ENCODE measurements around the gene PCED1B.

PCED1B gene

DNA sequence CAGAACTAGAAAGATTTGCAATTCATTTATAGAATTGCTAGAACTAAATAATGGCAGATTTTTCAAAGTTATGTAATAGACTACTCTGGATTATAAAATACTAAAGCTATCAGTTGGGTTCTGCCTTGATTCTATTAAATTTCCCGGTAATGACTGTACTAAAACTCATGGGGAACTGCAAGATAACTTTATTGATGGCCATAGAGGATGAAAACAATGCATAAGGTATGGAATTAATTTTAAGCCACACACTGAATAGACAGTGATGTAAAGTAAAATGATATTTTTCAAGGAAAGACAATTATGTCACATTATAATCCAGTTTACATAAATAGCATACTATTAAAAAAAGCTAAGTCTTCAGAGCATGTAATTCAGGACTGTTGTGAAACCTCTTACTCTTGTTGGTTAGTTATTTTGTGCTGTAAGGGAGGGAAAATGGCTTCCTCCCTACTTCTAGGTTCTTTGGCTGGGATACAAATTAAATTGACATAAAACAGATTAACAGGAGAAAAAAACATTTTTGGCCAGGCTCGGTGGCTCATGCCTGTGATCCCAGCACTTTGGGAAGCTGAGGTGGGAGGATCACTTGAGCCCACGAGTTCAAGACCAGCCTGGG, 134.7 kb downstream of the PCED1B start:
- DNase-seq, result no peak

DNA sequence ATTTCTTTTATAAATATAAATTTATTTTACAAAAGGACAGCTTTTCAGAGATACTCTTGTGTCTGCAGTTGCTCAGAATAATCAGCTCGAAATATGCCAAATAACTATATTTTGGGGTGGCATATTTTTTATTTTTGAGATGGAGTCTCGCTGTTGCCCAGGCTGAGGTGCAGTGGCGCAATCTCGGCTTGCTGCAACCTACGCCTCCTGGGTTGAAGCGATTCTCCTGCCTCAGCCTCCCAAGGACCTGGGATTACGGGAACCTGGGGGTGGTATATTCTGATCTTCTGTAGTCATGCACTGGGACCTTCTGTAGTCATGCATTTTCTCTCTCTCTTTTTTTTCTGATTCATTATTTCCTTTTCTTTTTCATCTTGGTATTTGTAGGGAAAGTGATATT, 135.3 kb downstream of the PCED1B start:
- DNase-seq, result no peak

DNA sequence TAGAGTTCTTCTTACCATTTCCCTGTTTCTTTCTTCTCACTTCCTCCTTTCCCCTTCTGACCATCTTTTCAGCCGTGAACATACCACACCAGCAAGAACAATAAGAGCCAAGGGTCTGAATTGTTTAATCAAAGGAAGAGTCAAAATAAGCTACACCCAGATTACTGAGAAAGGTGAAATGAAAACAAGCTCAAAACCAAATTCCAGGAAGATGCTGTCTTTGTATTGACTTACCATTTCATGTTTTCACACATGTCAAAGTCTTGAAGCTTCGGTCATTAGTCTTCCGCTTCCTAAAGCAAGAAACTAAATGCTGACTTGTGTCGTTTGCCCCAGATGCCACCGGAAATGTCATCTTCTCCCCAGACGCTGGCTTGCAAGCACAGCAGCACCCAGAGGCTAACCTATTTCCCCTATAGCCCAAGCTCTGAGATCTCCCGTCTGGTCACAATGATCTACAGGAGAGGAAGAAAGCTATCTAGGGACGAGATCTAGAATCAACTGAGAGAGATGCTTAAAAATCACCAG, 136.8 kb downstream of the PCED1B start:
- peak; percentile 88 to 91 for DNase-seq

DNA sequence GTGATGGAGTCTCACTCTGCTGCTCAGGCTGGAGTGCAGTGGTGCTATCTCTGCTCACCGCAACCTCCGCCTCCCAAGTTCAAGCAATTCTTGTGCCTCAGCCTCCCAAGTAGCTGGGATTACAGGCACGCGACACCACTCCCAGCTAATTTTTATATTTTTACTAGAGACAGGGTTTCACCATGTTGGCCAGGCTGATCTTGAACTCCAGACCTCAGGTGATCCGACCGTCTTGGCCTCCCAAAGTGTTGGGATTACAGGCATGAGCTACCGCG, 138.1 kb downstream of the PCED1B start:
- DNase-seq, result peak; percentile 33 to 44

DNA sequence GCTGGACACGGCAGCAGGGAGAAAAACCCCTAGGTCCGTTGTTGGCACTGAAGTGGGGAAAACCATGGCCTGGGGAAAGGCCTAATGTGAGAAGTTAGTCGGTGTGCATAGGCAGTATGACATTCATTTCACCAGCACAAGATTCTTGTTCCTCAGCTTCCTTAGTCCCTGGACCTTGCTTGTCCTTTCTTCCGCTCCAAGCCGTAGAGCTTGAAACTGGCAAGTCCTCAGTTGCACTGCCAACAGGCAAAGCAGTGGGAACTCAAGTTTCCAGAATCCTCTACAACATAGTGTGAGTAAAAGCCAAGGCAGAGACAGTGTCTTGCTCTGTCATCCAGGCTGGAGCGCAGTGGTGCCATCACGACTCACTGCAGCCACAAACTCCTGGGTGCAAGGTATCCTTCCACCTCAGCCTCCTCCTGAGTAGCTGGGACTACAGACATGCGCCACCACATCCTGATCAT, 138.8 kb downstream of the PCED1B start:
- DNase-seq, result peak; percentile 48 to 63

DNA sequence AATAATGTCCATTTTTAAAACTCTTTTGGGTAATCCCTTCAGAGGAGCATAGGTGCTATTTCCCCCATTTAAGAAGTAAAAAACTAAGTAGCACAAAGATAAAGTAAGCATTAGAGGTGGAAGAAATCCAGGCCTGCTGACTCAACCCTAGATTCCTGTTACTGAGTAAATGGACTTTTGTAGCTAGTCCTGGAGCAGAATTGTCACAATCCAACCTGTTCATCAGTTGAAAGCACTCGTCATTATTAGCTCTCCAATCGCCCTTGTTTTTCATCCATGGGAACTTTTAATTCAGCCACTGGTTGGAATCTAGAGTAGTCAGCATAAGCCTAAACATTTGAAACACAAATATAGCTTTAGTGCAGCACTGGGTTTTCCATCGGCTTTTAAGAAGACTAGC, 139.8 kb downstream of the PCED1B start:
- DNase-seq, result no peak

DNA sequence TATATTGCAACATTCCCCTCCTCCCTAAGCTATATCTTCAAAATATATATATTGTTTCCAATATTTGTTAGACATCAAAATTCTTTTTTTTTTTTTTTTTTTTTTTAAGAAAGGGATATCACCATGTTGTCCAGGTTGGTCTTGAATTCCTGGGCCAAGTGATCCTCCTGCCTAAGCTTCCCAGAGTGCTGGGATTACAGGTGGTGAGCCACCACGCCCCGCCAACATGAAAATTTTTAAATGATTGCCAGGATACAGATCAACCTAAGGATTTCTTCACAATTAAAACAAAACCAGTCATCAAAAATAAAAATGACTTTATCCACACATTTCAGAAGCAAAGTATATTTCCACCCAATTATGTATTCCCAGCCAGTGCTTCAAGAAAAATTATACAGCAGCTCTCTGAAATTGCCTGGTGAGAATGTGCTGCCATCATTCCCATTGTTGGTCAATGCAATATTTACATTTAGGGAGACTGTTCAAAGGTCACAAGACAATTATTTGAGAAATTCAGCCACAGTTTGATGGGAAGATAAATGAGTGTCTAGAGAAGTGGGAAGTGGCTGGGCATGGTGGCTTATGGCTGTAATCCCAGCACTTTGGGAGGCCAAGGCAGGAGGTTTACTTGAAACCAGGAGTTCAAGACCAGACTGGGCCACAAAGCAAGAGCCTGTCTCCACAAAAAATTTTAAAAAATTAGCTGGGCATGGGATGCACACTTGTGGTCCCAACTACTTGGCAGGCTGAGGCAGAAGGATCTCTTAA, 142.0 kb downstream of the PCED1B start:
- DNase-seq, result no peak

DNA sequence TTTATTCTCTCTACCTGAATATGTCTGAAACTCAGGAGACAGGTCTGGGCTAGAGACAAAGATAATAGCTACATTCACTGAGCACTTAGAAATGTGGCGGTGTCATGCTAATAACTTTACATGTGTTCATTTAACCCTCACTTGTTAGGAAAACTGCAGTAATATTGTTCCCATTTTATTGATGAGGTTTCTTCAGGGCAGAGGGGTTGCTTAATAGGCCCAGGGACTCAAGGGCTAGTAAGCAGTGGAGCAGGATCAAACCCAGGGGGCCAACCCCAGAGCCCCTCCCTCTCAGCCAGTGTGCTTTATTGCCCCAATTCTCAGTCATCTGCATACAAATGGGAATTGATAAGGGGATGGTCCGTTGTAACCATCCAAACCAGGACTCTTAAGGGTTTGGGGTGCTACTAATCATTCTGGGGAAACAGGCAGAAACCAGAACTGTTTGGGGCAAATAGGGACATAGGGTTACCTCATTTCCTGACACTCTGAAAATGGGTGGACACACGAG, 143.2 kb downstream of the PCED1B start:
- DNase-seq, result no peak

DNA sequence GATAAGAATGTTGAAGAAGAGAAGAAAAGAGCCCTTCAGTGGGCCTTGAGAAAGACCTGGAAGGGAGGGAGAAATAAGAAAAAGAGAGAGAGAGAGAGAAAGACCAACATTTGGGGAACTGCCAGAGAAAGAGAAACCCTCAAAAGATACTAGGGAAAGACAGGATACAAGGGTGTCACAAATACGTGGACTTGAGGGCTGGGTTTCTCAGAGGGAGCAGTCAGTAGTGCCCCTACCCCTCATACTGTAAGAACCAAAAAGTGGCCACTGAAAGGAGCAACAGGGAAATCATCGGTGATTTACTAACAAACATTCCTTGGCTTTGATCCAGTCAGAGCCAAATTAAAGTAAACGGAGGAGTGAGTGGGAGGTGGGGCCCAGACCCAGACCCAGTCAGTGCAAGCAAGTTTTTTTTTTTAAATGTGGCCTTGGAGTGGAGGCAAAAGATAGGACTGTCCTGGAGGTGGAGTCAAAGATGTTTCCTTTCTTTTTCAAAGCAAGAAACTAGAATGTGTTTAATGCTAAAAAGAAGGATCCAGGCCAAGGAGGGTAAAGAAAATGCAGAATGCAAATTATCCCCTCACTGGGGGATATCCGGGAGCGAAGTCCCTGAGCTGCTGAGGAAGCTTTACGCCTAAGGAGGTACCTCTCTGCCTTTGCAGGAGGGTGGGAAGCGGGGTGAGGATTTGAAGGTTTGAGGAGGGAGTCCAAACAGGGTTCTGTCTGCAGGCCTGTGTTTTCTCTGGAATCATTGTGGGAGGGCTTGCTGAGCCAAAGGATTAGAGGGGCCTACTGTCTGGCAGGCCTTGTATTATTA, 143.8 kb downstream of the PCED1B start:
- no peak for DNase-seq

DNA sequence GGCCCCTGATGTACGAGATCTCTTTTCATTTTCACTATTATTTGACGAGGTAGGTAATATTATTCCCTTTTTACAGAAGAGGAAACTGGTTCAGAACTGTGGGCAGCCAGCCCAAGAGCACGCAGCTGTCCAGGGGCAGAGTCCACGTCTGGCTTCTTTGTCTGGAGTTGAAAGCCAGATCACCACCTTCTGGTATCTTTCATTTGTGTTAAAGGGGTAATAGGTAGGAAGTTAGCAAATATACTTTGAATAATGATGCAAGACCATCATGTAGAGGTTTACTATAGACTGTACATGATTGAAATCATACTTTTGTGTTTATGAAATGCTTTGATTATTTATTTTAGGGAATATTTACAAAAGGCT, 144.4 kb downstream of the PCED1B start:
- DNase-seq, result no peak

DNA sequence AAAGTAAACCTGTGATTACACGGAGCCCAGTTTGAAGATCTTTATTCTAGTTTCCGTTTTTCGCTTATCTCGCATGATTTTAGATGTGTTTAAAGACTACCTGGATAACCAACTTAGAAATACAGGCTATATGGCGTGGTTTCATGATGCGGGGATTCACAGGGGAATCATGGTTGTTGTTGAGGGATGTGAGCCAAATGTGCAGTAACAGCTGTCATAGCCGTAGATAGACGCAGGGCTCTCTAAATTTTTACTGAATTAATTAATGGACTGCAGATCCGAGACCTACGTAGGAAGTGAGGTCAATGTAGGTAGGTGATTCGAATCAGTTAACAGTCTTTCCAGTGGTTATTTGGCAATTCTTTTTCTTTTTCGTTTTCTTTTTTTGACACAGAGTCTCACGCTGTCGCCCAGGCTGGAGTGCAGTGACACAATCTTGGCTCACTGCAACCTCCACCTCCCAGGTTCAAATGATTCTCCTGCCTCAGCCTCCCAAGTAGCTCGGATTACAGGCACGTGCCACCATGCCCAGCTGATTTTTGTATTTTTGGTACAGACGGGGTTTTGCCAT, 145.2 kb downstream of the PCED1B start:
- no peak for DNase-seq

DNA sequence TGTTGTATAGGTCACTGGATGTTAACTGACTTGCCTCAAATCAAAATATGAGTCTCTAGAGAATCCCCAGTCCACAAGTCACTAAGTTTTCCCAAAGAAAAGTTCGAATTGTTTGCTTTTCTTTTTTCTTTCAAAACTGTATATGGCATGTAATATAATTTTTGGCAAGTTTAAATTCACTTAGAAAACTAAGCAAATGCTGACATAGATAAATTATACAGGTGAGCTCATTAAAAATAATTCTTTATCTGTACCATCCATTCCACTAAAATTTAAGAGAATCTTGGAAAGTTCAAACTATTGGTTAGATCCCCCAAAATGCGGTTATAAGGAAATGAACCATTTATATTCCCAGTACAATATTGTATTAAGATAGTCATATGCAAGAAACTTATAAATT, 145.9 kb downstream of the PCED1B start:
- no peak for DNase-seq

DNA sequence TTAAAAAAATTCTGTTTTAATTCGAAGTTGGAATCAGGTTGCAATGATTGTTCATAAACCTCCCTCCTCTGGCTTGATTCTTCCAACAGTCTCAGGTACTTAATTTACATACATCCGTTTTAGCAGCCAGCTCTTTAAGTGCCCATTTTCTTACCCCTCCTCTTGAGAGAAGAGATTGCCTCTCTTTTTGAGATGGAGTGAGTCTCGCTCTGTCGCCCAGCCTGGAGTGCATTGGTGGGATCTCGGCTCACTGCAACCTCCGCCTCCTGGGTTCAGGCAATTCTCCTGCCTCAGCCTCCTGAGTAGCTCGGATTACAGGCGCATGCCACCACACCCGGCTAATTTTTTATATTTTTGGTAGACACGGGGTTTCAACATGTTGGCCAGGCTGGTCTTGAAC, 146.8 kb downstream of the PCED1B start:
- DNase-seq, result no peak

DNA sequence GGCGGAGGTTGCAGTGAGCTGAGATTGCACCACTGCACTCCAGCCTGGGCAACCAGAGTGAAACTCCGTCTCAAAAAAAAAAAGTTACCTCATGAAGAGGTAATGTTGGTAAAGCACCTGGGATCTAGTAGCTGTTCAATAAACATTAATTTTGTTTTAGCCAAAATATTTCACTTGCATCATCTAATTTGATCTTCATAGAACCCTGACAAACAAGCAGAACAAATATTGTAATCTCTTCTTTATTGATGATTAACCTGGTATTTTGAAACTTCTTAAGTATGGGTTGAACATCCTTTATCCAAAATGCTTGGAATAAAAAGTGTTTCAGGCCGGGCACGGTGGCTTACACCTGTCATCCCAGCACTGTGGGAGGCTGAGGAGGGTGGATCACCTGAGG, 149.4 kb downstream of the PCED1B start:
- no peak for DNase-seq

DNA sequence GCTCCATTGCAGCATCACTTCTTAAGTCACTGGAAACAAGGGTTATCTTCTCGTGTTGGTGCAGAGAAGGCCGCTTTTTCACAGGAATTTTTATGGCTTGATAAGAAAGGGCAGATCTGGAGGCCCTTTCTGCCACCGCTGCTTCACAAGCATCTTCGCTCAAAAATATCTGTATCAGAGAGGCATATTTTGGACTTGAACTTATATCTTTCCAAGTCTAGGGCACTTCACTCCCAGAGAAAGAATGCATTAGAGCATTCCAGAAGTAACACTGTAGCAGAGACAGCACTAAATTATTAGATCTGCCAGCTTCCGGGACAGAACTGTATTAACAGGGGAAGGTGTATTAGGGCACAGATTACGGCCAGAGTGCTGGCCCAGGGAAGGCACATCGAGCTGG, 152.0 kb downstream of the PCED1B start:
- DNase-seq, result no peak

DNA sequence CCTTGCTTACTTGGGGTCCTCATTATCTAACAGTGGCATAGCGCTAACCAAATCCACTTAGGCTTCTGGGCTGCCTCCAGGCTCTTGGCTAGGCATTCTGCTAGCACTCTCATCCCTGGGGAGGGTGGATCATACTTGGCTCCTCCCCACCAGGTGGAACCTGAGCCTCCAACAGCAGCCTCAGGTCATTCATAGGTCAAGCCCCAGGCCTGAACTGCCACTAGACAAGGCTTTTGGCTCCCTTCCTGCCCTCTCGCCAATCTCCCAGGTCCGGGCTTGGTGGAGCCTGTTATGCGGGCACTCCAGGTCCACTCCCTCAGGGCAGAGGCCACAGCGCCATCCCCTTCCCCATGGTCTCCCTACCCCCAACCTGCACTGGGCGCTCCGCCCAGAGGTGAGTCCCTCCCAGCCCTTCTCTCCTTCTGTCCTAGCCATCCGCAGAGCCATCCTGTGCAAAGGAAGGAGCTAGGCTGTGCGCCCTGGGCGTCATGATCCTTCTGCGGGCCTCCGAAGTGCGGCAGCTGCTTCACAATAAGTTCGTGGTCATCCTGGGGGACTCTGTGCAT, 155.2 kb downstream of the PCED1B start:
- no peak for DNase-seq

DNA sequence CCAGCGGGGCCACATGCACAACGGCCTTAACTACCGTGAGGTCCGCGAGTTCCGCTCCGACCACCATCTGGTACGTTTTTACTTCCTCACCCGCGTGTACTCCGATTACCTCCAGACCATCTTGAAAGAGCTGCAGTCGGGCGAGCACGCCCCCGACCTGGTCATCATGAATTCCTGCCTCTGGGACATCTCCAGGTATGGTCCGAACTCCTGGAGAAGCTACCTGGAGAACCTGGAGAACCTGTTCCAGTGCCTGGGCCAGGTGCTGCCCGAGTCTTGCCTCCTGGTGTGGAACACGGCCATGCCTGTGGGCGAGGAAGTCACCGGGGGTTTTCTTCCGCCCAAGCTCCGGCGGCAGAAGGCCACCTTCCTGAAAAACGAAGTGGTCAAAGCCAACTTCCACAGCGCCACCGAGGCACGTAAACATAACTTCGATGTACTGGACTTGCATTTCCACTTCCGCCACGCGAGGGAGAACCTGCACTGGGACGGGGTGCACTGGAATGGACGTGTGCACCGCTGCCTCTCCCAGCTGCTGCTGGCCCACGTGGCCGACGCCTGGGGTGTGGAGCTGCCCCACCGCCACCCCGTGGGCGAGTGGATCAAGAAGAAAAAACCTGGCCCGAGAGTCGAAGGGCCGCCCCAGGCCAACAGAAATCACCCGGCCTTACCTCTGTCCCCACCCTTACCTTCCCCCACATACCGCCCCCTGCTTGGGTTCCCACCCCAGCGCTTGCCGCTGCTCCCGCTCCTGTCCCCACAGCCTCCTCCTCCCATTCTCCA, 156.0 kb downstream of the PCED1B start:
- DNase-seq, result no peak

DNA sequence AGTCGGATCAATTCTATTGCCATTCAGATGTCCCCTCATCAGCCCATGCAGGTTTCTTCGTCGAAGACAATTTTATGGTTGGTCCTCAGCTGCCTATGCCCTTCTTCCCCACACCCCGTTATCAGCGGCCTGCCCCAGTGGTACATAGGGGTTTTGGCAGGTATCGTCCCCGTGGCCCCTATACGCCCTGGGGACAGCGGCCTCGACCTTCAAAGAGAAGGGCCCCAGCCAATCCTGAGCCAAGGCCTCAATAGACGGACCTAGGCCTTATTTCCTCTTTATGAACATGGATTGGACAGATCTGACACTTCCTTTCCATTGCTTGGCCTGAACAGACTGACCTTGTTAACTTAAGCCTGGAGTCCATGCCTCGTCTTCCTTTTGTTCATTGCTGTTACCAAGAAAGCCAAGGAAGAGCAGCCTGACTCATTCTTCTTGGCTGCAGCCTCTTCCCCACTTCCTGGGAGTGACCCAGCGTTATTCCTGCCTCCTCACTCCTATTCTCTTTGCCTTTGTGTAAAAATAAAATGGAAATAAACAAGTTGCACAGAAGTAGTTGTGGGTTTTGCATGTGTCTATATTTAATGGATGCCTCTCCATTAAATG, 156.8 kb downstream of the PCED1B start:
- no peak for DNase-seq

DNA sequence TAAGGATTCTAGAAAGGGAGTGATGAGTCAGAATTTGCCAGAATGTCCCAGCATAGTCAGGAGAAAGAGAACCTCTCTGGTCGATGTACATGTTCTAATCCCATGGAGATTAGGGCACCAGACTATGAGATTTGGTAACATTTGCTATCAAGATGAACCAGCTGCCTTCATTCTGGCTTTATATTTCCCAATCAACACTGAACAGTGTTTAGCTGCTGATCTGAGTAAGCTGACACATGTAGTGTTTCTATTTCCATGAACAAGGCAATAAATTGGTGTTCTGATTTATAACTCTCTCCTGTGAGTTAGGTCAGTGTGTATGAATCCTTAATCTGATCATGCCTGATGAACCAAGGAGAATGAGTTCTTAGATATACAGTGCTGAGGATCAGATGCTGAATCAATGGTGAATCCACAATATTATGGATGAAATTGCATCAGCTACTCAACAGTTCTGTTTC, 158.4 kb downstream of the PCED1B start:
- no peak for DNase-seq

DNA sequence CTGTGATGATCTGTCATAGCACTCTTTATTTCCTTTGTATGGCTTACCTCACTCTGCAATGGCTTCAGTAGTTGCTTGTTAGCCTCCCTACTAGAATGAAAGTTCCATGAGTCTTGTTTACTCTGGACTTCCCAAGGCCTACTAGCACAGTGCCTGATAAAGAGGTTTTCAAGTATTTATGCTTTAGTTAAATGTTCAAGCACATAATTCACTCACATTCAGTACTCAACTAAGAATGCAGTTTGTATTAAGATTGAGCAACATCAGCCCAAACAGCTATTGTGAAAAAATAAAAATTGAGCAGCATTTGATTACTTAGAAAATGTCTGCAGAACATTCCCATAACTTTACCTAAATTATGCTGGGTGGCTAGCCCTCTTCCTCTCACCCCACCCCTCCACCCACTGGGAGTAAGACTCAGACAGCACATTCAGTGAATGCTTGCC, 159.3 kb downstream of the PCED1B start:
- DNase-seq, result no peak

DNA sequence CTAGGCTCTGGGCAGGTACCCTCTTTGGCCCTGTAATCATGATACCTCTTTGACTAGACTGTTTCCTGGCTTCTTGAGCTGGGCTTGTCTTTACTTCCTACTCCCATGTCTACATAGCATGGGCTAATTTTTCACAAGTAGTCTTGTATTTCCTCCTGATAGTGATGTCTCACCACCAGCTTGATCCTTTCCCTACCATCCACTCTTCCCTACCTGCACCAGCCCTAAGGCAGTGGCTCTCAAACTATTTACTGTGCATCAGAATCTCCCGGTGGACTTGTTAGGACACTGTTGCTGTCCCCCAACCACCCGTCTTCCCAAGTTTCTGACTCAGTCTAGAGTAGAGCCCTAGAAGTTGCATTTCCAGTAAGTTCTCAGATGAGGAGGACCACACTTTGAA, 163.0 kb downstream of the PCED1B start:
- no peak for DNase-seq

DNA sequence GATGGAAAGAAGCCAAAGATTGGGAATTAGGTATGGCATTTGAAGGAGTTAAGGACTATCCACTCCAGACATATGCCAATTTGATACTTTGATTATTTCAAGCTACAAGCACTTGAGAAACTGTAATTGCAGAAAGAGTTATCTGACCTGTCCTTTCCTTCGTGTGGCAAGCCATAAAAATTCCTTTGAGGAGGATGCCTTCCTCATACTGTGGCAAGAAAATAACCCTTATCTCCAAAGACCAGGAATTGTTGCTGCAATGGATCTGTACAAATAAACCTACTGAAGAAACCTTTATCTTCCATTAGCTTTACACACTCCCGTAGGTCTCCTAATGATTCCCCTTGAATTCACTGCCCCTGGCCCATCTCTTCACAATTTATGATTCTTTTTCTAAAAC, 165.4 kb downstream of the PCED1B start:
- DNase-seq, result no peak

Measured in CD4-positive, alpha-beta T cell treated with Interleukin-4 for 1 hour (primary cell).